ENCODE measurements around the gene SGCB. TPM values are rescaled to one million over a fixed set of nuclear protein-coding genes. Genes with fewer than 3 reads are reported as not detected.
"Not testable (repeated sequence)": the region's sequence is repeated elsewhere in the genome, so short reads cannot be mapped to it uniquely, and the experiment has no call there.

SGCB gene
- total RNA-seq = 62.5 TPM

- DNase-seq (ENCODE audit: low spot score) = peak; percentile 56
Observed at GRCh38 chr4:52038103-52038912, at the start of gene SGCB. TSS of gene SGCB (minus strand) at chr4:52038299. CDS start at chr4:52038259, 40 bp downstream.

DNA sequence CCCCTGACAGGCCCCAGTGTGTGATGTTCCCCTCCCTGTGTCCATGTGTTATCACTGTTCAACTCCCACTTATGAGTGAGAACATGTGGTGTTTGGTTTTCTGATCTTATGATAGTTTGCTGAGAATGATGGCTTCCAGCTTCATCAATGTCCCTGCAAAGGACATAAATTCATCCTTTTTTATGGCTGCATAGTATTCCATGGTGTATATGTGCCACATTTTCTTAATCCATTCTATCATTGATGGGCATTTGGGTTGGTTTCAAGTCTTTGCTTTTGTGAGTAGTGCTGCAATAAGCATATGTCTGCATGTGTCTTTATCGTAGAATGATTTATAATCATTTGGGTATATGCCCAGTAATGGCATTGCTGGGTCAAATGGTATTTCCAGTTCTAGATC is 48.3 kb upstream of the SGCB start:
- DNase-seq (ENCODE audit: low spot score) = not testable (repeated sequence)

DNA sequence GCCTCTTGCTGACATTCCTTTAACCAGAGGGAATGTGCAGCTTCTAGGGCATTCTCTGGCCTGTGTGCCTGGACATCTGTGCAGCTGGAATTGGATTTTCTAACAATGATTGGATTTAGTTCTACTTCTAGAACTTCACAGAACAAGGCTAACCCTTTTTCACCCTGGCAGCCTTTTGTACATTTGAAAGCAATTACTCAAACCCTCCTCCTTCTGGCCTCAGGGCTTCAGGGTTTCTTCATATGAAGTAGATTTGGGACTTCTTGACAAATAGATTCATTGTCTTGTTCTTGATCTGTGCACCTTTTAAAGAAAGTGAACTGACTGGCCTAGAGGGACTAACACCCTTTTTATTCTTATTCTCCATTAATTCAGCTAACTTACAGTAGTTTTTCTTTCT is 43.1 kb upstream of the SGCB start:
- no peak for DNase-seq (ENCODE audit: low spot score)

DNA sequence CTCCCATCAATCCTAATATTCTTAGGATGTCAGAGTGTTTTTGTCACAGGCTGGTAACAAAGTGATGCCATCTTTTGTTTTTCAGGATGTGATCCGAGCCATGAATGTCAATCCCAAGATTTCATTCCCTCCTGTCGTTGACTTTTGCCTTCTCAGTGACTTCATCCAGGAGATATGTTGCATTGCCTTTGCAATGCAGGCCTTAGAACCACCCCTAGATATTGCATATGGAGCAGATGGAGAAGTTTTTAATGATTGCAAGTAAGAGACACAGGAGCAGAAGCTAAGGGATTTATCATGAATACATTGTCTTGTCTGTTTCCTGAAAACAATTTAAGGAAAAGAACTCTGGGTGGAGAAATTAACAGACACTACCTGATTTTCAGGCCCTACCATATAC is 41.6 kb upstream of the SGCB start:
- no peak for DNase-seq (ENCODE audit: low spot score)

GRCh38 chr4:52076731-52077130 is 38.6 kb upstream of the SGCB start:
- no peak for DNase-seq (ENCODE audit: low spot score)

DNA sequence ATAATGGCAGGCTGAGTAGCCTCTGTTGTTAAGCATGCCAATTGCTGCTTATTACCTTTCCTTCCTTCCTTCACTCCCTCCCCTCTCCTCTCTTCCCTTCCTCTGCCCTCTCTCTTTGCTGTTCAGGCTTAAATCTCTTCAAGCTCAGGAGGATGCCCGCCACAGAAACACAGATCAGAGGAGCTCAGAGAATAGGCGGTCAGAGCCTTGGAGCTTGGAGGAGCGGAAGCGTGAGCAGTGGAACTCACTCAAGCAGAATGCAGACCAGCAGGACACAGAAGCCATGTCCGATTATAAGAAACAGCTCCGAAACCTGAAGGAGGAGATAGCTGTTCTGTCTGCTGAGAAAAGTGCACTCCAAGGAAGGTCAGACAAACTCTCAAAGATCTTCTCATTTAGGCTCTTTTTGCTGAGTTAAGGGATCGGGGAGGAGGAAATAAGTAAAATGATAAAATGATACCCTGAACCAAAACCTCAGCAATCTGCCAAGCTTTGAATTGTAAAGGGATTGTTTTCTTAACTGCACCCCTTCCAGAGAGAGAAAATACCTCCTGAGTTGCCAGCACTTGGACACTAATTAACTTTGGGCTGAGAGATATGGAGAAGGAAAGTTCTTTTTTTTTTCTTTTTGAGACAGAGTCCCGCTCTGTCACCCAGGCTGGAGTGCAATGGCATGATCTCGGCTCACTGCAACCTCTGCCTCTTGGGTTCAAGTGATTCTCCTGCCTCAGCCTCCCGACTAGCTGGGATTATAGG is 33.9 kb upstream of the SGCB start:
- DNase-seq (ENCODE audit: low spot score) = no peak

DNA sequence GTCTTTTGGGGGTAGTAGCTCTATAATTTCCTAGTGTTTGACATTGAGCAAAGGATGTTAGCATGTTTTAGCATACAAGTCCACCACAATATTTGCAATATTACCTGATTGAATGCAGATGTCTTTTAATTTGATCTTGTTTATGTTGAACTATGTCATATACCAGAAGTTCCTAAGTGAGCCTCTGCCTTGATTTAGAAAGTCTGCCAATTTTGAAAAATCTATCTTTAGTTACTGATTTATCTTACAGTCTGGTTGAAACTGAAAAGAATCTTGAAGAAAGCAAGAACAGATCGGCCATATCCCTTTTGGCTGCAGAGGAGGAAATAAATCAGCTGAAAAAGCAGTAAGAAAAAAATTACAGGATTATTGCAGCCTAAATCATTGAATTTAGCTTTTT is 31.5 kb upstream of the SGCB start:
- DNase-seq (ENCODE audit: low spot score) = no peak

- DNase-seq (ENCODE audit: low spot score) = peak; percentile 84
Observed at GRCh38 chr4:52059372-52059771, 21.3 kb upstream of the SGCB start.

- peak; percentile 22 for DNase-seq (ENCODE audit: low spot score)
Observed at GRCh38 chr4:52058275-52058674, 20.2 kb upstream of the SGCB start.

GRCh38 chr4:52057196-52057595 is 19.1 kb upstream of the SGCB start:
- DNase-seq (ENCODE audit: low spot score) = no peak

- no peak for DNase-seq (ENCODE audit: low spot score)
Observed at GRCh38 chr4:52054254-52054653, 16.2 kb upstream of the SGCB start.

DNA sequence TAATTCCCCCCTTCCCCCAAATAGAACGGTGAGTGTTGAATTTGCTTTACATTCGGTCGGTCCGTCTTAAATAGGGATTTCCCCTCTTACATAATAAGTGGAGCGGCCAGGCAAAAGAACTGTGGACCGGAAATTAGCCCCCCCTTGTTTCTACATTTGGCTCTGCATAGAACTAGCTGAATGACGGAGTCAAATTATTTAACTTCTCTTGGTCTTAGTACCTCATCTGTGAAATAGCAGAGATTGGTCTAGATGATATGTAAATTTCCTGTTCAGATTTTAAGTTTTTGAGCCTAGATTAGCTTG is 14.3 kb upstream of the SGCB start:
- DNase-seq (ENCODE audit: low spot score) = no peak

DNA sequence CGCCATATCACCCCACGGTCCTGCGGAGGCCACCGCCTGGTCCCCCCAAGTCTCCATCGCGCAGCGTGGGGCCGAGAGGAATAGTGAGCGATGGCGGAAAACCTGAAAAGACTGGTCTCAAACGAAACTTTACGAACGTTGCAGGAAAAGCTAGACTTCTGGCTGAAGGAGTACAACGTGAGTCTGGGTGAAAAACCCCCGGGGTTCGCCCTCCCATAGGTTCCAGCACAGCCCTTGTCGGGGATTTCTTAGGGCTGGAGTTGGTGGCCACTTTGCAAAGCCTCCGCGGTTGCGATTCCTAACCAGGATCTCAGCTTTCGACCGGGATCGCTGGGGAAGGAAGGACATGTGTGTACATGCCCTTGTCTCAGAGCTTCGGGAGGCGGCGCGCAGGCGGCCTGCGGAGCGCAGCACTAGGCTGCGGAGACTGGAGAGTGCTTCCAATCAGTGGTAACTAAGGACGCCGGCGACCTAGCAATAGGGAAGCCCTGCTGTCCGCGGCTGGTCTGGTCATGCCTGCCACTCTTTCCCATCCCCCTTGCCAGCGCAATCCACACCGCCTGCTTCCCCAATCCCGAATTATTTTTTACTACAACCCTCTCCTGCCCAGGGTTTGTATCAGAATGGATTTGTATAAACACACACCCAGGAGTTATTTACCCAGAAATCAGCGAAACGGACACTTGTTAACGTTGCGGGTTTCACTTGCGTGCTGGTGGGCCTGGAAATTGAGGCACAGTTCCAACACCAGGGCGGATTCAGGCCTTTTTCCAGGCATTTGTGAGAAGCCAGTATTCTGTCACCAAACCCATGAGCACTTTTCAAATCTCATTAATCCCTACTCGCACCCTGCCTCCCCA is 13.7 kb upstream of the SGCB start:
- peak; percentile 81 for DNase-seq (ENCODE audit: low spot score)

GRCh38 chr4:52051213-52051614 is 13.1 kb upstream of the SGCB start, which contains the start of gene SPATA18:
TSS of gene SPATA18 (plus strand) at chr4:52051304. CDS start at chr4:52051705, 401 bp downstream.
- DNase-seq (ENCODE audit: low spot score) = peak; percentile 19

- DNase-seq (ENCODE audit: low spot score) = no peak
Observed at GRCh38 chr4:52049266-52049665, 11.2 kb upstream of the SGCB start.

- DNase-seq (ENCODE audit: low spot score) = no peak
Observed at GRCh38 chr4:52045028-52045427, 6.9 kb upstream of the SGCB start.

DNA sequence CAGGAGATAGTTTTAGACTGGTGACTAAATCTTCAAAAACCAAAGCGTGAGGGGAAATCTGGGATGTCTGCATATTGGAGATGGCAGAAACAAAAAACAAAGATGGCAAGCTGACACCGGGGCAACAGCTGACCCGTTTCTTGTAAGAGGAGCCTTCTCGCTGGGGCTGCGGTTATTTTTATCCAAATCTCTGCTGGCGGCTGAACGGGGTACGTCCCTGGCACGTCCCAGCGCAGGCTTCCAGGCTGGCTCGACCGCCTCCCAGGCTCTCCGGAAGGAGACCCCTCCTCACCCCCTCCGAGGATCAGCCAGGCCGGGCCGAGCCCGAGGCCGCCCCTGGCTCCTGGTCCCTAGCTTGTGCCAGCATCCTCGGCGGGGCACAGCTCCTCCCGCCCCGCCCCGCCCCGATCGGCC is 403 bp downstream of the SGCB start:
- DNase-seq (ENCODE audit: low spot score) = peak; percentile 22

GRCh38 chr4:52036886-52037530 is 1.1 kb downstream of the SGCB start:
- DNase-seq (ENCODE audit: low spot score) = no peak

DNA sequence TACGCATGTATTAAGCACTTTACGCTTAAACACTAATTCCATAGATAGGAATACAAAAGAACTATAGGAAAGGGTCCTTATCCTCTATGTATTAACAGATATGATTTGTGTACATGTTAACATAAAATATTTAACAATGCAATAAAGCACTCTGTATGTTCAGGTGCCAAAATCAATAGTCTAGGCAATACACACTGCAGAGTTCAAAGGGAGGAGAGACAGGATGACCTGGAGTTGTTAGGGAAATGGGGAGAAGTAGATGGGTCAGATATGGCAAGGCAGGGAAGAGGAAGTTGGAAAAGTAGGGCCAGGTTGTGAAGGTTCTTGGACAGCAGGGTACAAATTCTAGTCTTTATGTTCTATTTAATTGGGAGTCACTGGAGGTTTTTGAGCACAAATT is 2.9 kb downstream of the SGCB start:
- DNase-seq (ENCODE audit: low spot score) = no peak

GRCh38 chr4:52032005-52032404 is 6.1 kb downstream of the SGCB start:
- no peak for DNase-seq (ENCODE audit: low spot score)

- DNase-seq (ENCODE audit: low spot score) = no peak
Observed at GRCh38 chr4:52028970-52029369, 9.1 kb downstream of the SGCB start.

Measured in mucosa of gallbladder (tissue), 1 donor.